Measurements from ENCODE around the gene CIDEC. TPM values are rescaled to one million over a fixed set of nuclear protein-coding genes. Genes with fewer than 3 reads are reported as not detected.

The CIDEC gene
- total RNA-seq, 1 experiment from 2014 or later: not detected

Other genes starting within 250 kb of the CIDEC start
- 26.8 TPM for gene MTMR14, start 230.7 kb downstream of the CIDEC start, total RNA-seq (2021; ENCODE audit: unreplicated experiment)
- 0.13 TPM for gene CPNE9, start 176.4 kb downstream of the CIDEC start, total RNA-seq (2021; ENCODE audit: unreplicated experiment)
- 17.4 TPM for gene BRPF1, start 148.5 kb downstream of the CIDEC start, total RNA-seq (2021; ENCODE audit: unreplicated experiment)
- gene OGG1, start 130.3 kb downstream of the CIDEC start, total RNA-seq (2021; ENCODE audit: unreplicated experiment): 32.5 TPM
- gene CAMK1, start 110.3 kb downstream of the CIDEC start, total RNA-seq (2021; ENCODE audit: unreplicated experiment): 9.7 TPM
- 61.3 TPM for gene TADA3, start 87.8 kb downstream of the CIDEC start, total RNA-seq (2021; ENCODE audit: unreplicated experiment)
- gene ARPC4, start 87.2 kb downstream of the CIDEC start, total RNA-seq (2021; ENCODE audit: unreplicated experiment): 117 TPM
- gene TTLL3, start 70.0 kb downstream of the CIDEC start, total RNA-seq (2021; ENCODE audit: unreplicated experiment): 15.7 TPM
- gene RPUSD3, start 36.2 kb downstream of the CIDEC start, total RNA-seq (2021; ENCODE audit: unreplicated experiment): 40.4 TPM
- gene JAGN1, start 10.4 kb upstream of the CIDEC start, total RNA-seq (2021; ENCODE audit: unreplicated experiment): 19.9 TPM
- gene IL17RE, start 22.6 kb upstream of the CIDEC start, total RNA-seq (2021; ENCODE audit: unreplicated experiment): 1.1 TPM
- 23.6 TPM for gene IL17RC, start 36.8 kb upstream of the CIDEC start, total RNA-seq (2021; ENCODE audit: unreplicated experiment)
- gene CRELD1, start 53.6 kb upstream of the CIDEC start, total RNA-seq (2021; ENCODE audit: unreplicated experiment): 15.4 TPM
- gene PRRT3, start 72.2 kb upstream of the CIDEC start, total RNA-seq (2021; ENCODE audit: unreplicated experiment): 1.1 TPM
- gene EMC3, start 106.6 kb upstream of the CIDEC start, total RNA-seq (2021; ENCODE audit: unreplicated experiment): 42.0 TPM
- 20.0 TPM for gene FANCD2, start 146.2 kb upstream of the CIDEC start, total RNA-seq (2021; ENCODE audit: unreplicated experiment)
- gene FANCD2OS, start 228.0 kb upstream of the CIDEC start, total RNA-seq (2021; ENCODE audit: unreplicated experiment): not detected
- gene BRK1, start 235.4 kb upstream of the CIDEC start, total RNA-seq (2021; ENCODE audit: unreplicated experiment): 81.9 TPM